ENCODE results near the gene SCCPDH.

The SCCPDH gene

DNA sequence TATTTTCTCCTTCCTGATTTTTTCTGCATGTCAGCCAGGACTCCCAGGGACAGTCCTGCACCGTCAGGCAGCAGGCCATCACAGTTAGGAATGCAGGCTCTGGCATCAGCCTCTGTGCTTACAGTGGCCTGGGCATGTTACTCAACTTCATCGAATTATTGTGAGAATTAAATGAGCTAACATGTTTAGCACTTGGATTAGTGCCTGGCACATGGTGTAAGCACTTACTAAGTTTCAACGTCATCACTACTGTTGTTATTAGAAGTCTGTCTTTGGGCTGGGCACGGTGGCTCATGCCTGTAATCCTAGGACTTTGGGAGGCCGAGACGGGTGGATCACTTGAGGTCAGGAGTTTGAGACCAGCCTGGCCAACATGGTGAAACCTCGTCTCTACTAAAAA is 45.1 kb downstream of the SCCPDH start (continued):
- no peak for TF ChIP-seq ZNF585B (tag by site-specific recombination; IDR thresholded peaks at IDR 0.05)
- TF ChIP-seq ZNF302 (tag by site-specific recombination; IDR thresholded peaks at IDR 0.05; ENCODE audit: low read depth) = no peak
- TF ChIP-seq ZNF623 (tag by site-specific recombination; IDR thresholded peaks at IDR 0.05) = no peak
- no peak for TF ChIP-seq HIC1 (tag by site-specific recombination; IDR thresholded peaks at IDR 0.05)
- TF ChIP-seq ZNF701 (tag by site-specific recombination; IDR thresholded peaks at IDR 0.05) = no peak
- no peak for TF ChIP-seq SCRT1 (tag by site-specific recombination; IDR thresholded peaks at IDR 0.05; ENCODE audit: borderline replicate concordance)
- no peak for TF ChIP-seq ELK4 (IDR thresholded peaks at IDR 0.05; ENCODE audit: borderline replicate concordance, low read depth, low read length)
- no peak for TF ChIP-seq ZNF202 (tag by site-specific recombination; IDR thresholded peaks at IDR 0.05; ENCODE audit: borderline replicate concordance)
- no peak for TF ChIP-seq GLI2 (tag by site-specific recombination; IDR thresholded peaks at IDR 0.05; ENCODE audit: borderline replicate concordance, low read depth)

DNA sequence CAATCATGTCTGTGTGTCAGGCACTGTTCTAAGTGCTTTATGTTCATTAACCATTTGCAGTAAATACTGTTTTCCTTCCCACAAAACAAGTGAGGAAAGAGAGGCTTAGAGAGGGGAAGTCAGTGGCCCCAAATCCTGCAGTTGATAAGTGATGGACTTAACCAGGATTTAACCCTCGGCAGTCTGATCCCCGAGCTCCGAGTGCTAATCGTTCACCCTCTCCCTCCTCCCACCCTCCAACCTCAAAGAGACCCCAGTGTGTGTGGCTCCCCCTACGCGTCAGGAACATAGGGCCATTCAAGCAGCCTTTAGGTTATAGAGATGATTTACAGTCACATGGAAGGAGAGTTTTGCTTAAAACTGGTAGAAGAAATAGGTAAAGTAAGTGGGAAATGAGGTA is 47.2 kb downstream of the SCCPDH start:
- H3K36me3 ChIP-seq (ENCODE audit: control insufficient read depth in 2 of 2, insufficient read depth in 1 of 2, low read length in 2 of 2) = peaks cover 0 to 30% of the 10 kb centered on the region in 2 experiments; a peak in 1 of 3 replicates
- no peak overlapping the region for H3K4me3 ChIP-seq (ENCODE audit: low read depth, low read length)
- H3K9me3 ChIP-seq (ENCODE audit: control insufficient read depth, insufficient read depth, low read depth, low read length) = no peaks in the 10 kb centered on the region
- ChIA-PET CTCF (no interaction called here), POLR2A (no interaction called here)
- H3K4me1 ChIP-seq (ENCODE audit: control insufficient read depth, insufficient read depth, low read length) = no peaks in the 10 kb centered on the region
- no peak for TF ChIP-seq ZBTB49 (tag by site-specific recombination; IDR thresholded peaks at IDR 0.05; ENCODE audit: low read depth)
- TF ChIP-seq ZBTB8A (tag by site-specific recombination; IDR thresholded peaks at IDR 0.05) = no peak
- no peak for TF ChIP-seq PRDM4 (tag by site-specific recombination; IDR thresholded peaks at IDR 0.05)
- no peak for TF ChIP-seq ZNF521 (tag by site-specific recombination; IDR thresholded peaks at IDR 0.05)
- TF ChIP-seq TRIM28 (IDR thresholded peaks at IDR 0.05; ENCODE audit: borderline replicate concordance, low read length) = no peak
- TF ChIP-seq ZNF623 (tag by site-specific recombination; IDR thresholded peaks at IDR 0.05) = no peak
- TF ChIP-seq ZNF169 (tag by site-specific recombination; IDR thresholded peaks at IDR 0.05) = no peak
- TF ChIP-seq ZBTB44 (tag by site-specific recombination; IDR thresholded peaks at IDR 0.05) = no peak
- H3K27ac ChIP-seq (ENCODE audit: extremely low read depth, low read depth, low read length) = no peak overlapping the region

All from HEK293 (cell line).